ENCODE results near the gene RTEL1. TPM values are rescaled to one million over a fixed set of nuclear protein-coding genes. Genes with fewer than 3 reads are reported as not detected.

RTEL1 gene
- total and polyA plus RNA-seq, 9 of the 15 experiments (the other 6 are each of a cell fraction or from before 2014, with no cell fraction given) = 0.36 to 61.0 (median 17.9) TPM

- TF ChIP-seq ZBTB40 (IDR thresholded peaks at IDR 0.05) (peak; percentile 91), ZBTB40 (CRISPR knock-in tag; IDR thresholded peaks at IDR 0.05) (no peak), POLR2AphosphoS5 (IDR thresholded peaks at IDR 0.05; ENCODE audit: control insufficient read depth, insufficient read depth, low read depth, low read length) (peak; percentile 55; the same call in 1 of the 2 replicates), ZNF3 (CRISPR knock-in tag; IDR thresholded peaks at IDR 0.05) (no peak), CREBBP (IDR thresholded peaks at IDR 0.05; ENCODE audit: low read depth, low read length) (no peak), SFPQ (IDR thresholded peaks at IDR 0.05; ENCODE audit: low read depth, low read length) (no peak), NCOA6 (IDR thresholded peaks at IDR 0.05) (no peak), FUS (optimal IDR thresholded peaks at IDR 0.05; ENCODE audit: low read depth, low read length) (peak; percentile 83), ESRRA (IDR thresholded peaks at IDR 0.05; ENCODE audit: borderline replicate concordance, low read depth) (peak; percentile 98), PHB (CRISPR knock-in tag; IDR thresholded peaks at IDR 0.05) (no peak), ZNF707 (CRISPR knock-in tag; conservative IDR thresholded peaks at IDR 0.05) (no peak), ZNF655 (CRISPR knock-in tag; IDR thresholded peaks at IDR 0.05) (no peak), SPI1 (IDR thresholded peaks at IDR 0.05; ENCODE audit: borderline replicate concordance, low read depth, low read length) (peak; percentile 92)
Measured at GRCh38 chr20:63707558-63708300, 49.6 kb downstream of the RTEL1 start, which contains the start of the genes ARFRP1 and ZGPAT (continued).
